Activated effector memory CD4-positive, alpha-beta T cell treated with Interleukin-2 at 50 U/mL for 16 hours (primary cell): ENCODE data around the gene FUBP1.
"Not testable (repeated sequence)": the region's sequence is repeated elsewhere in the genome, so short reads cannot be mapped to it uniquely, and the experiment has no call there.

Experiments
- DNase-seq: peaks from one replicate; pipeline ENCODE4 v3.0.0-alpha.2; 2020

FUBP1 gene

DNA sequence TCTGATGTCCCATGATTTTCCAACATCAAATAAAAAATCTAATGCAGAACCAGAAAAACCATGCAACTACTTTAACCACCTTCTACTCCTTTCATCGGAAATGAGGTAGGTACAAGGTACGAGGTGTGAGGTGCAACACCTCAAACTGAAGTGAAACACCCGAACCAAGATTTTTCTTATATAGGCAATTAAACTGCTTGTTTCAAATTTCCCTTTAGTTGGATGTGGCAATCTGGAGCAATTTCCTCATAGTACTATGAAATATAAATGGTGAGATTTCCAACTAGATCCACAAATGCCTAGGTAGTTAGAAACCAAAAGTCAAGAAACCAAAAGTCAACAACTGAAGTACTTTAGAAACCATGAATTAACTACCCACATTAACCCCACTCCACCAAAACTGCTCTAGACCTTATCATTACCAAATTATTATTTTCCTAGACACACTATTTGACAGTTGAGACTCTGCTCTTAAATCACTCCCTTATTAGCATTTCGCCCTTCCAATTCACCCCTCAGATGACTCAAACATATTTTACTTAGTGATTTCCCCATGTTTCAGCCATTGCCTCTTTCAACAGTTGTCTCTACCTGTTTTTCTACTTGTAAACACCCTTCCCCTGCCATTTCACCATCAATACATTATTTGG lies 37.8 kb downstream of the FUBP1 start:
- DNase-seq, result no peak

DNA sequence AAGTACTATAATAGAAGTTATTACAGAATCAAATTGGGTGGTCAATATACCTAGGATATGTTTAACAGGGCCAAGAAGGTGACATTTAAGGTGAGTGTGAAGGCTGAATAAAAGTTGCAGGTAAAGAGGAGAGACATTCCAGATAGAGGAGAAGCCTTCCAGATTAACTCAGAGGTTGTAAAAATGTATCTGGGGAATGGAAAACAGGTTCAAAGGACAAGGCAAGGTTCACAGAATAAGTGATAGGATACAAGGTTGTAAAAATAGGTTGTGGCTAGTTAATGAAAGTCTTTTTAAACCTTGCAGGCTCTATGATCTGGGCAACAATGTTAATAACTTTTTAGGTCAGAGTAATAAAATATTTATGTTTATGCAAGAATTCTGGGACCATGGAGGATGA lies 40.2 kb downstream of the FUBP1 start:
- DNase-seq, result no peak

DNA sequence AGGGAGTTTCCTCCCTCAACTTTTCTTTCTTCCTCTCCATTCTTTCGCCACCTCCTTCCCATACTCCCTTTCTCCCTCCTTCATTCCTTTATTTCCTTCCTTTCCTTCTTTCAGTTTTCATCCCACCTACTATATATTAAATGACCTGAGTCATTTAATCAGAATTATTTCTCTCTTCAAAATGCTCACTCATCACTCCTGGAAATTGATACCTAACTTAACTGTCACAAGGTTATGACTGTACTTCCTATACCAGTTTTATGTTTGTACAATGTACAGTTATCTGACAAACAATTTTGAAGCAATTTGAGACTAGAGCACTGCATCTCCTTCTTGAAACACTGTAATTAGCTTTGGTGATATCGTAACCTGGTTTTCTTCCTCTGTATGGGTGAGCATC lies 49.1 kb downstream of the FUBP1 start:
- no peak for DNase-seq

DNA sequence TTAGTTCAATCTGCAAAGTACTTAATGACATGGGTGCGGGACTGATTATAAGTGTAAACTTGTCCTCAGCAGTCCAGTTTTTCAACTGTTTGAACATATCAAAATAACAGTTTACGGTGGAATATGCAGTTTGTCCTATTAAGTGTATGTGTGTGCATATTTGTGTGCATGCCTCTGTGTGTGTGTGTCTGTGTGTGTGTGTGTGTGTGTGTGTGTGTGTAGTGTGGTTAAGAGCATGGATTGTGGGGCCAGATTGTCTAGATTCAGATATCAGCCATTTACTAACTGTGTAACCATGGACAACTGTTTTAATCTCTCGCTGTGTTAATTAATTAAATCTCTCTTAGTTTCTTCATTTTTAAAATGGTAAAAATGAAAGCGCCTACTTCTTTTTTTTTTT lies 51.5 kb downstream of the FUBP1 start:
- no peak for DNase-seq

DNA sequence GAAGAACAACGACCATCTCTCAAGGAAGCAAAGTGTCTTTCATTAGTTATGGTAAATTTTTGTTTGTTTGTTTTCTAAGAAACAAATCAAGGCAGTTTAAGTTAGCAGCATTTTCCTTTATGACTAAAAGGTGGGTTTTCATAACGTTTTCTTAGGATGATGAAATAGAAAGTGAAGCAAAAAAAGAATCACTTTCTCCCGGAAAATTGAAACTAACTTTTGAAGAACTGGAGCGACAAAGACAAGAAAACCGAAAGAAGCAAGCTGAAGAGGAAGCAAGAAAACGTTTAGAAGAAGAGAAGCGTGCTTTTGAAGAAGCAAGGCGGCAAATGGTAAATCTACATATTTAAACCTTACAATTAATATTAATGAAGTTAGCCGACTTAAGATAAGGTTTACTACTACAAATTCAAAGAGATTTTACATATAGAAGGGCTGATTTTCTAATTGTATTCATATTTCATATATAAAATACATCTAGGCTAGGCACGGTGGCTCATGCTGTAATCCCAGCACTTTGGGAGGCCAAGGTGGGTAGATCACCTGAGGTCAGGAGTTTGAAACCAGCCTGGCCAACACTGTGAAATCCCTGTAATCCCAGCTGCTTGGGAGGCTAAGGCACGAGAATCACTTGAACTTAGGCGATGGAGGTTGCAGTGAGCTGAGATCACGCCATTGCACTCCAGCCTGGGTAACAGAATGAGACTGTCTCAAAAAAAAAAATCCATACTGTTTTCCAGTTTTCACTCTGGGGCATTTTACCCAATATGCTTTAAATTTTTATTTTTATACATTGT lies 52.1 kb downstream of the FUBP1 start:
- DNase-seq, result no peak

DNA sequence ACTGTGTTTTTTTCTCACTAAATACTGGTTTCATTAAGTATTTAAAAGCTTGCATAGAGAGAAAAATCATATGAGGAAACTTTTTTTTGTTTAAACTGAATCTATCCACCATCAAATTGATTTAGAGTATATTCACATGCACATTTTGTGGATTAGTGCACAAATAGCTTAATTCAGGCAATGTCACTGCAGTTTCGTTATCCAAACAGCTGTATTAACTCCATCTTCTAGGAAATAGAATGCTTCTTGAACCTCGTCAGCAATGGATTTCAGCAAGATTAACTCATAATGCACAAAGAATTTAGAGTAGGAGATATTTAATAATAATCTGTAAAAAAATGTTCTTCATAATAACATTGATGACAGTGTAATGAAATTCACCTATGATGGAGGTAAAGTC lies 52.9 kb downstream of the FUBP1 start:
- DNase-seq, result no peak

DNA sequence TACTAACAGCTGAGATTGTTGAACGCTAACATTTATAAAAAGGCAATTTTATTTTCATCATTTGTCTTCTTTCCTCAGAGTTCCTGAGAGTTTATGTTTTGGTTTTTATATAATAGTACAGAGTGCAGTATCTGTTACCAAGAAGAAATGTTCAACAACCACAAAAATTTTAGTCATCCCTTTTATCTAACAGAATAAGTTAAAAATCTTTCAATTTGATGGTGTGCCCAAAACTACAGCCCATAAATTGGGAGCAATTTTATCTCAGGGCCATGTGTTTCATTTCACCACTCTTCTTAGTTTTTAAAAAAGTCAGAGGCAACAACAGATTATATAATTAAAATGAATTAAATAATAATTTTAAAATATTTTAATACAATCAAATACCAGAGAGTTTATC lies 53.4 kb downstream of the FUBP1 start:
- DNase-seq, result no peak

DNA sequence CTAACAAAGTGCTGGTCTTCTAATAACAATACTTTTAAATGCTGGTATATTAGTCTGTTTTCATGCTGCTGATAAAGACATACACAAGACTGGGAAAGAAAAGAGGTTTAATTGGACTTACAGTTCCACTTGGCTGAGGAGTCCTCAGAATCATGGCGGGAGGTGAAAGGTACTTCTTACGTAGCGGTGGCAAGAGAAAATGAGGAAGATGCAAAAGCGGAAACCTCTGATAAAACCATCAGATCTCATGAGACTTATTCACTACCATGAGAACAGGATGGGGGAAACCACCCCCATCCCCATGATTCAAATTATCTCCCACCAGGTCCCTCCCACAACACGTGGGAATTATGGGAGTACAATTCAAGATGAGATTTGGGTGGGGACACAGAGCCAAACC lies 60.0 kb downstream of the FUBP1 start:
- DNase-seq, result not testable (repeated sequence)

DNA sequence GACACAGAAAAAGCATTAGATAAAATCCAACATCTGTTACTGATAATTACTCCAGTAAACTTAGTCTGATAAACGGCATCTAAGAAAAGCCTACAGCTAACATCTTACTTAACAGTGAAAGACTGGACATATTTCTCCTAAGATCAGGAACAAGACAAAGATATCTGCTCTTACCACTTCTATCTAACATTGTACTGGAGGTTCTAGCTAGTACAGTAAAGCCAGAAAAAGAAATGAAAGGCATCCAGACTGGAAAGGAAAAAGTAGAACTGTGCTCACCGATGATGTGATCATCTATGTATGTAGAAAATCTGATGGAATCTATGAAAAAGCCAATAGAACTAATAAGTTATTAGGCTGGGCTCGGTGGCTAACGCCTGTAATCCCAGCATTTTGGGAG lies 68.8 kb downstream of the FUBP1 start:
- DNase-seq, result no peak

DNA sequence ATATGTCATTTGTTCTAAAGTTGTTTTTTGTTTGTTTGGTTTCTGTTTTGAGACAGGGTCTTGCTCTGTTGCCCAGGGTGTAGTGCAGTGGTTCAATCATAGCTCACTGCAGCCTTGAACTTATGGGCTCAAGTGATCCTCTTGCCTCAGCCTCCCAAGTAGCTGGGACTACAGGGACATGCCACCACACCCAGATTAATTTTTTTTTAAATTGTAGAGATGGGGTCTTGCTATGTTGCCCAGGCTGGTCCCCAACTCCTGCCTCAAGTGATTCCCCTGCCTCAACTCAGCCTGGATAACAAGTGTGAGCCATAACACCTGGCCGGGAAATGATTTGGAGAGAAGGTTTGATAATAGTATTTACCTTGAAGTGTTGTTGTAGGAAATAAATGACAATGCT lies 72.2 kb downstream of the FUBP1 start:
- DNase-seq, result no peak

DNA sequence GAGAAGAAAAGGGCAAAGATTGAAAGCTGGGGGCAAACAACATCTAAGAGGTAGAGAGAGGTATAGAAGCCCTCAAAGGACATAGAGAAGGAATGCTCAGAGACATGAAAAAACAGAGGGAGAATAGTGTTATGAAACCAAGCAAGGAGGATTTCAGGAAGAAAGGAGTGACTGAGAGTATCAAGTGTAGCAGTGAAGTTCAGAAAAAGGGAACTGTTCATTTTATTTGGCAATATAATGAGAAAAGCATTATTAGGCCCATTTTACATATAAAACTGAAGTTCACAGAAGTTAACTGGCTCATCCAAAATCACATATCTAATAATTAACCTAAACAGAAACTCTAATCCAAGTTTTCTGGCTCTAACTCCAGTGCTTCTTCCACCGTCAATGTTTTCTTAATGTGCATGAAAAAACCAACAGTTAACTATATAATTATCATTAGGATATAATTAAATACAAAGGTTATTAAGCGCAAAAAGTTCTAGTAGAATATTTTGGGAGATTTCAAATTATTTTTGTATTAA lies 72.8 kb downstream of the FUBP1 start:
- DNase-seq, result no peak

DNA sequence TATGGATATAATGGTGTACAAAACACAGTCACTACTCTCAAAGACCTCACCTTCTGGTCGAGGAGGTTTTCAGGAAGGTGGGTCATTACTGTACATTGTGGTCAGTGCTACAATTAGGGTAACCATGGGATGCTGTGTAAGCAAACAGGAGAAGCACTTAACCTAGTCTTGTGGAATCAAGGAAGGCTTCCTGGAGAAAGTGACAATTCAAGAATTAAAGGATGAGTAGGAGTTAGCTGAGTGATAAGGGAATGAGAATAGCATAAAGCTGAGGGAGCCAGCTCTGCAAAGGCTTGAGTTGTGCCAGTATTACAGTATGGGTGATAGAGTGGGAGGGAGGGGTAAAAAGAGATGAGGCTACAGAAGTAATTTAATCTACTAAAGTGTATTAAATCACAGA lies 73.3 kb downstream of the FUBP1 start:
- no peak for DNase-seq

DNA sequence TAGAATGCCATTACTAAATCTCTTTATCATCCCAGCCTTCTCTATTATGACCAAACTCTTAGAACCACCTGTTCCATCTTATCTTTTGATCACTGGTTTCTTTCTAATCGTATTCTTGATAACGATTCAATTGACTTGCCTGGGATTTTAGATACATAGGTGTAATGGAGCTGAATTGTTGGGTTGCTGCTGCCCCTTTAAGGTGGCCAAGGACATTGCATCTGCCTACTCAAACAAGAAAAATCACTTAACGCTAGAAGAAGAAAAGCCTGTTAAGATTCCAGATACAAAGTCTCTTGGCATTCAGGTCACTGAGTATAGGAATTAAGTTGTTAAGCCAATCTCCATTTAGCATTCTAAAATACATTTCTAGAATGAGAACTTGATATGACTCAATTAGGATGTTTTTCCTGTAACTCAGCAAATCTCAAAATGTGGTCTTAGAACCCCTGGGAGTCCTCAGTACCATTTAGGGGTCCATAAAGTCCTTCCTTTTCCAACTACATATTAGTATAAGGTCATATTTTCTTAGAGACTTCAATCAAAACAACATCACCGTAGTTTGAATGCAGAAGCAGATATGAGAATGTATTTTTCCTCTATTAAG lies 78.1 kb downstream of the FUBP1 start:
- DNase-seq, result no peak

DNA sequence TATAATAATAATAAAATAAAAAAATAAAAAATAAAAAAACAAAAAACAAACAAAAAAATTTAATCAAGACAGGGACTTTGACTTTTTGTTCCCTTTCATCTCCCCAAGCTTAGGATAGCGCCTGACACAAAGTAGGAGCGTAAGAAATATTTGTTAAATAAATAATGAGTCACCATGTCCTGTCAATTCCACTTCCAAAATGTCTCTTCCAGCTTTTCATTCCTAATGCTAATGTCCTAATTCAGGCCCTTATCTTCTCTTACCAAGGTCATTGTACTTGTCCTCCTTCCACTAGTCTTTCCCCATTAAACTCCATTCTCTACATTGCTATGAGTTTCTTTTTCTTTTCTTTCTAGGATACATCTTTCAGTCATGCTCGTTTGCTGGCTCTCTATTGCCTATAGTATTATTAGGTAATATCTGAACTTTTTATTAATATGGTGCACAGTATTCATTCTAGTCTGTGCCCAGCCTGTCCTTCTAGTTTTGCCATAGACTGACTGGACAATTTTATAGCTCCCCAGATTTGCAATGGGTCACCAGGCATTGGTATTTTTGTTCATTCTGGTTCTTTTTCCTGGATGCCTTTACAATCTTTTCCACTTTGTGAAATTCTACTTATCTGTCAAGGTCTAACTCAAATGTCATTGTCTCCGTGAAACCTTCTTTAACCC lies 79.1 kb downstream of the FUBP1 start:
- DNase-seq, result no peak
